Measurements from ENCODE around the gene SPO11.

Gene SPO11

DNA sequence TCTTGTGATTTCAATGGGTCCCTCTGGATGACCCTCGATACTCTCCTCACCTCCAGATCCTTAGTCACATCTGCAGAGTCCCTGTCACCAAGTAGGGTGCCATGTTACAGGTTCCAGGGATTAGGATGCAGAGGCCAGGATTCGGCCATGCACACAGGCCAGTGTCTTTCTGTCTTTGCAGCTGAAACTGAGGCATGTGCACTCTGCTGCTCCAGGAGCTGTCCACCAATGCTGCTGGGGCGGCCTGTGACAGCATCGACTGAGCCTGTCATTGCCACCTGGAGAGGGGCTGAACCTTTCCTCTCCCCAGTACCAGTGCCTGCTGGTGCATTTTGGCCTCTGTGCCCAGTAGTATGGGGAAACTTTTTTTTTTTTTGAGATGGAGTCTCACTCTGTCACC, 57.2 kb downstream of the SPO11 start:
- TF ChIP-seq, protein P1, sequence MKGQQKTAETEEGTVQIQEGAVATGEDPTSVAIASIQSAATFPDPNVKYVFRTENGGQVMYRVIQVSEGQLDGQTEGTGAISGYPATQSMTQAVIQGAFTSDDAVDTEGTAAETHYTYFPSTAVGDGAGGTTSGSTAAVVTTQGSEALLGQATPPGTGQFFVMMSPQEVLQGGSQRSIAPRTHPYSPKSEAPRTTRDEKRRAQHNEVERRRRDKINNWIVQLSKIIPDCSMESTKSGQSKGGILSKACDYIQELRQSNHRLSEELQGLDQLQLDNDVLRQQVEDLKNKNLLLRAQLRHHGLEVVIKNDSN (IDR thresholded peaks at IDR 0.05) = no peak
- TF ChIP-seq TAF1 (IDR thresholded peaks at IDR 0.05; ENCODE audit: low read depth) = no peak
- no peak for TF ChIP-seq FOXM1 (IDR thresholded peaks at IDR 0.05; ENCODE audit: borderline replicate concordance, low read depth)
- no peak for TF ChIP-seq EP300 (IDR thresholded peaks at IDR 0.05; ENCODE audit: borderline replicate concordance)
- no peak for TF ChIP-seq YY1 (IDR thresholded peaks at IDR 0.05; ENCODE audit: low read depth)
- no peak for TF ChIP-seq RAD21 (IDR thresholded peaks at IDR 0.05; ENCODE audit: low read depth)
- TF ChIP-seq TEAD4 (IDR thresholded peaks at IDR 0.05) = no peak
- TF ChIP-seq, protein P2, sequence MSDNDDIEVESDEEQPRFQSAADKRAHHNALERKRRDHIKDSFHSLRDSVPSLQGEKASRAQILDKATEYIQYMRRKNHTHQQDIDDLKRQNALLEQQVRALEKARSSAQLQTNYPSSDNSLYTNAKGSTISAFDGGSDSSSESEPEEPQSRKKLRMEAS (IDR thresholded peaks at IDR 0.05) = no peak
- no peak for TF ChIP-seq EGR1 (IDR thresholded peaks at IDR 0.05)
- no peak for TF ChIP-seq TCF12 (IDR thresholded peaks at IDR 0.05; ENCODE audit: low read depth)
- no peak for TF ChIP-seq CREB1 (IDR thresholded peaks at IDR 0.05; ENCODE audit: low read depth)

DNA sequence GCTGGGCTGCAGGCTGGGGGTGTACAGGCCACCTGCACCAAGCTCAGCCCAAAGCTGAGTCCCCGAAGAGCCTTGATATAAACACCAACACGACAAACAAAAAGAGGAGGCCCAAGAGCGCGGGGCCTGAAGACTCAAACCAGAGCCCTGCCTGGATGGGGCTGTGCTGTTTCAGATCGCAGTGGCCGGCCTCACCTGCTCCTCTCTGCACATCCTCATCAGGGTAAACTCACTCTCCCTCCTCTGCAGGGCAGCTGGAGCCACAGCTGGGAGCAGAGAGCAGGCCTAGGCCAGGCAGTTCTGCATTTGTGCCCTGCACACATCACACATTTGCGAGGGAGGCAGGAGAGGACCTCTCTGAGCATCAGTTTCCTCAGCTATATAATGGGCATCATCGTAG, 57.9 kb downstream of the SPO11 start:
- TF ChIP-seq FOXM1 (IDR thresholded peaks at IDR 0.05; ENCODE audit: borderline replicate concordance, low read depth) (no peak), CEBPB (IDR thresholded peaks at IDR 0.05) (no peak), TCF12 (IDR thresholded peaks at IDR 0.05; ENCODE audit: low read depth) (no peak), TAF1 (IDR thresholded peaks at IDR 0.05; ENCODE audit: low read depth) (no peak), CREB1 (IDR thresholded peaks at IDR 0.05; ENCODE audit: low read depth) (no peak), EGR1 (IDR thresholded peaks at IDR 0.05) (no peak)
- TF ChIP-seq, protein P1 (IDR thresholded peaks at IDR 0.05) = no peak
- TF ChIP-seq, protein P2 (IDR thresholded peaks at IDR 0.05) = no peak

DNA sequence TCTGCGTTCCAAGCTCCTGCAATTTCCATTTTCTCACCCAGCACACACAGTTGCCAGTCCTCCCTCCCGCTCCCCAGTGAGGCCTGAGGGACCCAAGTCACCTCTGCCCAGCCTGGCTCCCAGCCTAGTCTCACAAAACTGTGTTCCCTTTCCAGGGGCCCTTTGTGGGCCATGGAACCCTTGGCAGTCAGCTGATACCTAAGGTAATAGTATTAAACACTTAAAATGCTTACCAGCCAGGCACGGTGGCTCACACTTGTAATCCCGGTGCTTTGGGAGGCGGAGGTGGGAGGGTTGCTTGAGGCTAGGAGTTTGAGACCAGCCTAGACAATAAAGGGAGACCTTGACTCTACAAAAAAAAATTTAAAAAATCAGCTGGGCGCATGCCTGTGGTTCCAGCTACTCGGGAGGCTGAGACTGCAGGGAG, 58.4 kb downstream of the SPO11 start:
- TF ChIP-seq YY1 (IDR thresholded peaks at IDR 0.05; ENCODE audit: low read depth) (no peak), RAD21 (IDR thresholded peaks at IDR 0.05; ENCODE audit: low read depth) (no peak), CREB1 (IDR thresholded peaks at IDR 0.05; ENCODE audit: low read depth) (no peak), EP300 (IDR thresholded peaks at IDR 0.05; ENCODE audit: borderline replicate concordance) (no peak), ZBTB7A (IDR thresholded peaks at IDR 0.05; ENCODE audit: low read depth) (no peak), TAF1 (IDR thresholded peaks at IDR 0.05; ENCODE audit: low read depth) (no peak), TEAD4 (IDR thresholded peaks at IDR 0.05) (no peak), FOXM1 (IDR thresholded peaks at IDR 0.05; ENCODE audit: borderline replicate concordance, low read depth) (no peak), NFIC (IDR thresholded peaks at IDR 0.05) (no peak), CEBPB (IDR thresholded peaks at IDR 0.05) (no peak), EGR1 (IDR thresholded peaks at IDR 0.05) (no peak)
- TF ChIP-seq, protein P1 (IDR thresholded peaks at IDR 0.05) = no peak
- TF ChIP-seq, protein P3, sequence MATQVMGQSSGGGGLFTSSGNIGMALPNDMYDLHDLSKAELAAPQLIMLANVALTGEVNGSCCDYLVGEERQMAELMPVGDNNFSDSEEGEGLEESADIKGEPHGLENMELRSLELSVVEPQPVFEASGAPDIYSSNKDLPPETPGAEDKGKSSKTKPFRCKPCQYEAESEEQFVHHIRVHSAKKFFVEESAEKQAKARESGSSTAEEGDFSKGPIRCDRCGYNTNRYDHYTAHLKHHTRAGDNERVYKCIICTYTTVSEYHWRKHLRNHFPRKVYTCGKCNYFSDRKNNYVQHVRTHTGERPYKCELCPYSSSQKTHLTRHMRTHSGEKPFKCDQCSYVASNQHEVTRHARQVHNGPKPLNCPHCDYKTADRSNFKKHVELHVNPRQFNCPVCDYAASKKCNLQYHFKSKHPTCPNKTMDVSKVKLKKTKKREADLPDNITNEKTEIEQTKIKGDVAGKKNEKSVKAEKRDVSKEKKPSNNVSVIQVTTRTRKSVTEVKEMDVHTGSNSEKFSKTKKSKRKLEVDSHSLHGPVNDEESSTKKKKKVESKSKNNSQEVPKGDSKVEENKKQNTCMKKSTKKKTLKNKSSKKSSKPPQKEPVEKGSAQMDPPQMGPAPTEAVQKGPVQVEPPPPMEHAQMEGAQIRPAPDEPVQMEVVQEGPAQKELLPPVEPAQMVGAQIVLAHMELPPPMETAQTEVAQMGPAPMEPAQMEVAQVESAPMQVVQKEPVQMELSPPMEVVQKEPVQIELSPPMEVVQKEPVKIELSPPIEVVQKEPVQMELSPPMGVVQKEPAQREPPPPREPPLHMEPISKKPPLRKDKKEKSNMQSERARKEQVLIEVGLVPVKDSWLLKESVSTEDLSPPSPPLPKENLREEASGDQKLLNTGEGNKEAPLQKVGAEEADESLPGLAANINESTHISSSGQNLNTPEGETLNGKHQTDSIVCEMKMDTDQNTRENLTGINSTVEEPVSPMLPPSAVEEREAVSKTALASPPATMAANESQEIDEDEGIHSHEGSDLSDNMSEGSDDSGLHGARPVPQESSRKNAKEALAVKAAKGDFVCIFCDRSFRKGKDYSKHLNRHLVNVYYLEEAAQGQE (IDR thresholded peaks at IDR 0.05; ENCODE audit: low read depth) = no peak

DNA sequence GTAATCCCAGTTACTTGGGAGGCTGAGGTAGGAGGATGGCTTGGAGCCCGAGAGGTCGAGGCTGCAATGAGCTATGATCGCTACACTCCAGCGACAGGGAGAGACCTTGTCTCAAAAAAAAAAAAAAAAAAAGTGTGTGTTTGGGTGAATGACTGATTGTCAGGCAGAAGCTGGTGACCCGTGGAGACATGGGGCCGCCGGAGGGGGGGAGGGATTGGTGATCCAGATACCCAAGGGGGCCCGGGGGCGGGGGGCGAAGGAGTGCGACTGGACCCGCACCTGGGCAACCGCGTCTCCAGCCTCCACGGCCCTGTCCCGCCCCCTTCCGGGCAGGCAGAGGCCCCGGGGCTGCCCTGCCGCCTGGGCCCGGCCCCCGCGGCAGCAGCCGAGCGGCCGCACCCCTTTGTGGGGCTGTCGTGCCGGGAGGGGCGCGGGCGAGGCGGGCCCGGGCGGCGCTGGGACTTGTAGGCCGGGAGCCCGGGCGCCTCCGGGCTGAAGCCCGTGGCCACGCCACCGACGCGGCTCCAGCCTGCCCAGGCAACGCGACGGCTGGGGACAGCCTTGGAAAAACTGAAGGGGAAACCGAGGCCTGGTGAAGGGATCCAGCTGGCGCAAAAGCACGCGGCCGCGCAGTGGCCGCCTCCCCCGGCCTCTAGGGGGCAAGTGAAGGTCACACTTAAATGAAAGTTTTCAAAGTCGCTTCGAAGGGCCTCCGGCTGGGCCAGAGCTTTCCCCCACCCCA, 59.5 kb downstream of the SPO11 start:
- TF ChIP-seq EGR1 (IDR thresholded peaks at IDR 0.05) = no peak
- TF ChIP-seq, protein P1 (IDR thresholded peaks at IDR 0.05) = no peak
- TF ChIP-seq CEBPB (IDR thresholded peaks at IDR 0.05) = no peak
- no peak for TF ChIP-seq NFIC (IDR thresholded peaks at IDR 0.05)
- TF ChIP-seq, protein P3 (IDR thresholded peaks at IDR 0.05; ENCODE audit: low read depth) = no peak
- TF ChIP-seq TAF1 (IDR thresholded peaks at IDR 0.05; ENCODE audit: low read depth) = no peak
- no peak for TF ChIP-seq FOXM1 (IDR thresholded peaks at IDR 0.05; ENCODE audit: borderline replicate concordance, low read depth)
- no peak for TF ChIP-seq TEAD4 (IDR thresholded peaks at IDR 0.05)
- no peak for TF ChIP-seq EP300 (IDR thresholded peaks at IDR 0.05; ENCODE audit: borderline replicate concordance)
- no peak for TF ChIP-seq YY1 (IDR thresholded peaks at IDR 0.05; ENCODE audit: low read depth)
- no peak for TF ChIP-seq CREB1 (IDR thresholded peaks at IDR 0.05; ENCODE audit: low read depth)

Data from Ishikawa (cell line).